ENCODE results near the gene CCM2L. TPM values are rescaled to one million over a fixed set of nuclear protein-coding genes. Genes with fewer than 3 reads are reported as not detected.

Gene CCM2L
- total and polyA plus RNA-seq, 2 of the 8 experiments (the other 6 are each of a cell fraction or from before 2014, with no cell fraction given): 5.5 to 15.8 TPM

DNA sequence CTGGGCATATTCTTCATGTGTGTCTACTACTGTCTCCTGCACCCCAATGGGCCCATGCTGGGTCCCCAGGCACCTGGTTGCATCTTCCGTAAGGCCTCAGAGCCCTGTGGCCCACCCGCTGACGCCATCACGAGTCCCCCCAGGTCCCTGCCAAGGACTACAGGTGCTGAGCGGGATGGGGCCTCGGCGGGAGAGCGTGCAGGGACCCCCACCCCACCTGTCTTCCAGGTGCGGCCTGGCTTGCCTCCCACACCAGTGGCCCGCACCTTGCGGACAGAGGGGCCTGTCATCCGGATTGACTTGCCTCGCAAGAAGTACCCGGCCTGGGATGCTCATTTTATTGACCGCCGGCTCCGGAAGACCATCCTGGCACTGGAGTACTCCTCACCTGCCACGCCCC, 13.2 kb upstream of the CCM2L start:
- CTCF ChIA-PET (ENCODE audit: partially characterized antibody): interaction anchor here (0.9 to 4.1 kb wide), 5 partner anchors 16 to 145 kb away, joined by 3 to 28 read pairs (median 4); partner anchors contain the start of gene PDRG1
- no peak overlapping the region for H2AK5ac ChIP-seq (ENCODE audit: low read depth, low read length)
- POLR2A ChIA-PET (ENCODE audit: partially characterized antibody): no interaction called here
- no peak for TF ChIP-seq ATF3 (IDR thresholded peaks at IDR 0.05; ENCODE audit: insufficient read depth, low read depth, low read length)
- TF ChIP-seq SP4 (IDR thresholded peaks at IDR 0.05; ENCODE audit: low read length): no peak
- no peak for TF ChIP-seq CTCF (IDR thresholded peaks at IDR 0.05; ENCODE audit: control extremely low read depth in 1 of 3, insufficient read depth in 1 of 3, low read depth in 1 of 3, low read length in 3 of 3)
- no peak for TF ChIP-seq RNF2 (IDR thresholded peaks at IDR 0.05; ENCODE audit: borderline replicate concordance, low read depth, low read length, missing control alignments, poor library complexity, severe bottlenecking)
- no peak for TF ChIP-seq KDM1A (IDR thresholded peaks at IDR 0.05; ENCODE audit: borderline replicate concordance, low read length)
- TF ChIP-seq JUND (IDR thresholded peaks at IDR 0.05; ENCODE audit: low read length): no peak
- no peak for TF ChIP-seq ATF2 (IDR thresholded peaks at IDR 0.05; ENCODE audit: low read length)
- no peak for TF ChIP-seq KDM4A (IDR thresholded peaks at IDR 0.05; ENCODE audit: low read depth, low read length, severe bottlenecking)
- no peak for TF ChIP-seq CREB1 (IDR thresholded peaks at IDR 0.05)

More for the DNA sequence above, 13.2 kb upstream of the CCM2L start:
- Histone ChIP-seq H3K9me3 (ENCODE audit: insufficient read depth in 2 of 2, low read depth in 1 of 2, low read length in 1 of 2) (no peaks in the 10 kb centered on the region), H3K27me3 (replicated peaks in 1 of 4; ENCODE audit: control insufficient read depth in 3 of 4, extremely low read depth in 1 of 4, insufficient read depth in 3 of 4, low read length in 3 of 4) (peaks cover 2 to 36% (median 28%) of the 10 kb centered on the region in 4 experiments), H2BK5ac (ENCODE audit: low read depth, low read length) (no peak overlapping the region), H4K20me1 (replicated peaks in 1 of 2; ENCODE audit: control insufficient read depth in 1 of 2, insufficient read depth in 2 of 2, low read length in 2 of 2) (peaks cover 0 to 3% of the 10 kb centered on the region in 2 experiments), H3K79me2 (ENCODE audit: control insufficient read depth in 1 of 2, insufficient read depth in 2 of 2, low read length in 2 of 2) (no peaks in the 10 kb centered on the region), H3K23ac (ENCODE audit: insufficient read length) (no peak overlapping the region), H2BK120ac (replicated peaks; ENCODE audit: low read depth, low read length) (no peak overlapping the region), H3K27ac (ENCODE audit: low read depth, low read length) (no peak overlapping the region), H4K91ac (replicated peaks; ENCODE audit: insufficient read length, low read length) (no peak overlapping the region), H2BK15ac (ENCODE audit: low read length) (no peak overlapping the region), H3K36me3 (ENCODE audit: control insufficient read depth in 2 of 4, insufficient read depth in 4 of 4, low read length in 3 of 4) (no peaks in the 10 kb centered on the region), H3K4me3 (ENCODE audit: extremely low read depth in 1 of 4, insufficient read depth in 2 of 4, low read depth in 3 of 4, low read length in 4 of 4) (no peak overlapping the region), H3K79me1 (ENCODE audit: low read depth, low read length) (no peaks in the 10 kb centered on the region), H3K14ac (ENCODE audit: insufficient read length) (no peak overlapping the region), H3K18ac (ENCODE audit: extremely low read depth, low read length) (no peak overlapping the region), H3K23me2 (ENCODE audit: low read depth, low read length) (peaks cover 5% of the 10 kb centered on the region; the same call in 1 of the 2 replicates), H3K4me2 (ENCODE audit: insufficient read depth in 1 of 2, low read depth in 2 of 2, low read length in 2 of 2) (no peak overlapping the region), H2BK20ac (ENCODE audit: low read length) (no peak overlapping the region), H3K9ac (replicated peaks in 1 of 4; ENCODE audit: extremely low read depth in 1 of 4, low read depth in 3 of 4, low read length in 3 of 4) (no peak overlapping the region), H4K8ac (ENCODE audit: extremely low read depth, insufficient read depth, low read length) (no peak overlapping the region; the same call in 1 of the 2 replicates), H3K4me1 (replicated peaks in 1 of 4; ENCODE audit: control insufficient read depth in 3 of 4, insufficient read depth in 4 of 4, low read length in 3 of 4) (peaks cover 0 to 10% (median 7%) of the 10 kb centered on the region in 4 experiments; a peak in 4 of 7 replicates), H2BK12ac (ENCODE audit: low read depth, low read length) (no peak overlapping the region), H4K5ac (ENCODE audit: insufficient read length, low read depth, low read length) (no peak overlapping the region), H2AFZ (ENCODE audit: low read length) (no peak overlapping the region), H3K56ac (replicated peaks; ENCODE audit: insufficient read length, low read depth, low read length) (no peak overlapping the region), H3K4ac (replicated peaks; ENCODE audit: insufficient read length, low read depth, low read length) (no peak overlapping the region)
- no peak for FAIRE-seq
- 90% methylated on average over 18 of the region's 18 CpGs; no CpG with 5 or more reads in 1 of the 2 experiments for WGBS, 2 experiments (ENCODE audit: extremely low coverage in 1 of 2, insufficient coverage in 1 of 2, insufficient read length in 1 of 2, insufficient replicate concordance in 2 of 2, low coverage in 1 of 2, low lambda C conversion rate in 2 of 2, missing lambda C conversion rate in 1 of 2)
- DNase-seq (ENCODE audit: low read depth in 1 of 2, low spot score in 2 of 2): no peak
